IPS-11a (cell line): ENCODE results near the gene PLBD2.

ENCODE experiments used
- H3K4me3 ChIP-seq: one replicate; pipeline ENCODE4 v1.5.1; 2013; ENCODE audit warnings: low read depth, low read length, control low read depth

PLBD2 gene

GRCh38 chr12:113368331-113368730, 9.9 kb downstream of the PLBD2 start:
- H3K4me3 ChIP-seq, result no peak overlapping the region

DNA sequence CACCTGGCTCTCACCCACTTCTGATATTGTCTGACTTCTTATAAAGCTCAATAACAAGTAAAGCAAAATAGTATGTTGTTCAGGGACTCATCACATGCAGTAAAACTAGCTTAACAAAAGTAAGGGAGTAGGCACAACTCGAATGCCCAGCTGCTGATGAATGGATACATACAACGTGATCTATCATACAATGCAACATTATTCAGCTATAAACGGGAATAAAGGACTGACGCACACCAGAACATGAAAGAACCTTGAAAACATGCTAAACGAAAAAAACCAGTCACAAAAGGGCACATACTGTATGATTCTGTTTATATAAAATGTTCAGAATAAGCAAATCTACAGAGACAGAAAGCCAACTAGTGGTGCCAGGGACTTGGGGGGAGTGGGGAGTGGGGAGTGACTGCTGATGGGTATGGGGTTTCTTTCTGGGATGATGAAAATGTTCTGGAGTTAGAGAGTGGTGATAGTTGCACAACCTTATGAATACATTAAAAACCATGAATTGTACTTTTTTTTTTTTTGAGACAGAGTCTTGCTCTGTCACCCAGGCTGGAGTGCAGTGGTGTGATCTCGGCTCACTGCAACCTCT, 11.1 kb downstream of the PLBD2 start:
- H3K4me3 ChIP-seq, result no peak overlapping the region

DNA sequence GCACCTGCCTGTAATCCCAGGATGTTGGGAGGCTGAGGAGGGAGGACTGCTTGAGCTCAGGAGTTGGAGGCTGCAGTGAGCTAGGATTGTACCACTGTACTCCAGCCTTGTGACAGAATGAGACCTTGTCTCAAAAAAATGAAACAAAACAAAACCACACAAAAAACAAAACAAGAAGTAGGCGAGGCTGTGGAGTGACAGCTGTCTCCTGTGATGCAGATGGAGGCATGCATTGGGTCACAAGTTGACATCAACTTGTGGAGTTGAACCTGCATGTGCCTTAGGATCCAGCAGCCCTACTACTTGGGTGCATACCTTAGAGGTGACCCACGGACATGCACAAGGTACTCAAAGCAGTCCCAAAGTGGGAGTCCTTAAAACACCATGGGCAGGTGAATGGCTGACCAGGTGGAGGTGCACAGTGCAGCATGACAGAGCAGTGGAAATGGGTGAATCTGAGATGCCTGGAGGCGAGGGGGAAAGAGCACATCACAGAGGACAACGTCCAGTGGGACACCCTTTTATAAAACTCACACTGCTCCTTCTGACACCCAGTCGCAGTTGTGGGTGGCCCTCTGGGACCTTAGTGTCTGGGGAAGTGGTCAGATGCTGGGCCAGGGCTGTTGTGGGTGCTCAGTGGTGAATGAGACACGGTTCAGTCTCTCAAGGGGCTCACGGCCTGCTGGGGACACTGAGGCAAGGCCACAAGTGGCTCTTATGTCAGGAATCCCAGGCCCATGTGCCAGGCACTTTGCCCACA, 12.7 kb downstream of the PLBD2 start:
- H3K4me3 ChIP-seq, result no peak overlapping the region

GRCh38 chr12:113371808-113372207, 13.4 kb downstream of the PLBD2 start:
- H3K4me3 ChIP-seq, result no peak overlapping the region

GRCh38 chr12:113372371-113372770, 14.0 kb downstream of the PLBD2 start:
- no peak overlapping the region for H3K4me3 ChIP-seq

DNA sequence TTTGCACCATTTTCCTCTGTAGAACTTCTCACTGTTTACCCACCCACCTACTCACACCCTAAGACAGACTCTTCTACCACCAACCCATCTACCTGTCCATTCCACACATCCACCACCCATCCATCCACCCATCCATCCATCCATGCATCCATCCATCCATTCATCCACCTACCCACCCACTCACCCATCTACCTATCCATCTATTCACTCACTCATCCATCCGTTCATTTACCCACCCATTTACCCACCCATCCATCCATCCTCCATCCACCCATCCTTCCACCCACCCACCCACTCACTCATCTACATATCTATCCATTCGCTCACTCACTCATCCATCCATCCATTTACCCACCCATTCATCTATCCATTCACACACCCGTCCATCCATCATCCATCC, 15.1 kb downstream of the PLBD2 start:
- no peak overlapping the region for H3K4me3 ChIP-seq

- H3K4me3 ChIP-seq, result no peak overlapping the region
These were observed 15.6 kb downstream of the PLBD2 start for GRCh38 chr12:113373969-113374368.

GRCh38 chr12:113374823-113375428, 16.5 kb downstream of the PLBD2 start:
- H3K4me3 ChIP-seq, result no peak overlapping the region

GRCh38 chr12:113378291-113378690, 19.9 kb downstream of the PLBD2 start:
- H3K4me3 ChIP-seq, result no peak overlapping the region

GRCh38 chr12:113381220-113381619, 22.8 kb downstream of the PLBD2 start:
- H3K4me3 ChIP-seq, result no peak overlapping the region

DNA sequence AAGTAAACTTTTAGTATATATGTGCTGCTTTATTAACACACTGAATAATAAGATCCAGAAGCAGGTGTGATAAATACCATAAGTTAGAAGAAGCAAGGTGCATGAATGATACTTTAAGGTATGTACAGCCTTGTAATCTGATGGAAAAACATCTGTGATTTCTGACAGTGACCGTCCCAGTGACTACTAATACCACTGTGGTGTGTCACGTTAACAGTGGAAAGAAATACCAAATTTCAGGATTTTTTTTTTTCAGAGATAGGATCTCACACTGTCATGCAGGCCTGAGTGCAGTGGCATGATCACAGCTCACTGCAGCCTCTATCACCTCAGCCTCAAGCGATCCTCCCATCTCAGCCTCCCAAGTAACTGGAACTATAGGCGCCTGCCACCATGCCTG, 23.8 kb downstream of the PLBD2 start:
- H3K4me3 ChIP-seq, result no peak overlapping the region

GRCh38 chr12:113384778-113385177, 26.4 kb downstream of the PLBD2 start:
- no peak overlapping the region for H3K4me3 ChIP-seq

DNA sequence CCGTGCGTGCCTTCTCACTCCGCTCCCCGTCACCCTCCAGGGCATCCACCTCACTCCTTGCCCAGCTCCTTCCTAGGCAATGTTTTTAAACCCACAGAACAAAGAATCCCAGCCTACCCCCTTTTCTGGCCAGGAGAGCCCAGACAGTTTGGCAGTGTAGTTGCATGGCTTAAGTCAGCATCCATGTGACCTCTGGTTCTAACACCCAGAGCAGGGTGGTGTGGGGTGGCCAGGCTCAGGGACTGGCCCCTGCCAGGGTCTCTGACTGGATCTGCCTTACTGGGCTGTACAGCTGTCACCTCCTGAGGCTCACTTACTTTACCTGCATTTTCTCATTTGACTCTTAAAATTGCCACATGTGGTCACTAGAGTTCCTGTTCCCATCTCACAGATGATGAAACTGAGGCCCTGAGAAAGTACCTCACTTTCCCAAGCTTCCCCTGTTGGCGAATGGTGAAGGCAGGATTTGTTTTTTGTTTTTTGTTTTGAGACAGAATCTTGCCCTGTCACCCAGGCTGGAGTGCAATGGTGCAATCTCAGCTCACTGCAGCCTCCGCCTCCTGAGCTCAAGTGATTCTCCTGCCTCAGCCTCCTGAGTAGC, 27.0 kb downstream of the PLBD2 start:
- no peak overlapping the region for H3K4me3 ChIP-seq

GRCh38 chr12:113386866-113387566, 28.6 kb downstream of the PLBD2 start:
- H3K4me3 ChIP-seq, result no peak overlapping the region

GRCh38 chr12:113387631-113388030, 29.2 kb downstream of the PLBD2 start:
- H3K4me3 ChIP-seq, result no peak overlapping the region

- no peak overlapping the region for H3K4me3 ChIP-seq
These were observed 30.0 kb downstream of the PLBD2 start for GRCh38 chr12:113388351-113388750.

DNA sequence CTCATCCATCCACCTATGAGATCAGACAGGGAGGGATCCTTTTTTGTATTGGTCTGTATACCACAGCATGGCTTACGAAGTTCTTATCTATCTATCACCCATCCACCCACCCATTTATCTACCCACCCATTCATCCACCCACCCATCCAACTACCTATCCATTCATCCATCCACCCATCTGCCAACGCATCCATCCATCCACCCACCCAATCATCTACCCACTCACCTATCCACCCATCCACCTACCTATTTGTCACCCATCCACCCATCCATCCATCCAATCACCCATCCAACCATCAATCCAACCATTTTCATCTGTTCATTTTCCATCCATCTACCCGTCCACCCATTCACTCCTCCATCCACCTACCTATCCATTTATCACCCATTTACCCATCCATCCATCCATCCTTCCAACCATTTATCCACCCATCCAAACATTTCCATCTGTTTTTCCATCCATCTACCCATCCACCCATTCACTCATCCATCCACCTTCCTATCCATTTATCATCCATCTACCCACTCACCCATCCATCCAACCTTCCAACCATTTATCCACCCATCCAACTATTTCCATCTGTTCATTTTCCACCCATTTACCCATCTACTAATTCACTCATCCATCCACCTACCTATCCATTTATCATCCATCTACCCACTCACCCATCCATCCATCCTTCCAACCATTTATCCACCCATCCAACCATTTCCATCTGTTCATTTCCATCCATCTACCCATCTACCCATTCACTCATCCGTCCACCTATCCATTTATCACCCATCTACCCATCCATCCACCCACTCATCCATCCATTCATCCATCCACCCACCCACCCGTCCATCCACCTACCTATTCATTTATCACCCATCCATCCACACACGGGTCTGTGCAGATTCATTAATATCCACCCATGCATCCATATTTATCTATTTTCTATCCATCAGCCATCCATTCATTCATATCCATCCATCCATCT, 32.0 kb downstream of the PLBD2 start:
- no peak overlapping the region for H3K4me3 ChIP-seq

DNA sequence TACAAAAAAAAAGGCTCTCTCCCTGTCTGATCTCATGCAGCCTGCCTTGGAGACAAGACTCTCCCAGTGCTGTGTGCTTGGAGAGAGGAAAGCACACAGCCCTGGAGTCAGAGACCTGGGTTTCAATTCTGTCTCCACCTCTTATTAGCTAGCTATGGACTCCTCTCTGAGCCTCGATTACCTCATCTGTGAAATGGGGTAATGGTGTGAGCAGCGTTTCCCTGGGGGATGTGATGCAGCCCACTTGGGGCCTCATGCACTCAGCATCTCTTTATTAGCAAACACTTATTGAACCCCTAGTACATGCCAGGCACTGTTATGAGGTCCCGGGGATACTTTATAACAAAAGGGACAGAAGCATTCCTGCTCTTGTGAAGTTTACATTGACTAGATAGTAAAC, 32.8 kb downstream of the PLBD2 start:
- no peak overlapping the region for H3K4me3 ChIP-seq

DNA sequence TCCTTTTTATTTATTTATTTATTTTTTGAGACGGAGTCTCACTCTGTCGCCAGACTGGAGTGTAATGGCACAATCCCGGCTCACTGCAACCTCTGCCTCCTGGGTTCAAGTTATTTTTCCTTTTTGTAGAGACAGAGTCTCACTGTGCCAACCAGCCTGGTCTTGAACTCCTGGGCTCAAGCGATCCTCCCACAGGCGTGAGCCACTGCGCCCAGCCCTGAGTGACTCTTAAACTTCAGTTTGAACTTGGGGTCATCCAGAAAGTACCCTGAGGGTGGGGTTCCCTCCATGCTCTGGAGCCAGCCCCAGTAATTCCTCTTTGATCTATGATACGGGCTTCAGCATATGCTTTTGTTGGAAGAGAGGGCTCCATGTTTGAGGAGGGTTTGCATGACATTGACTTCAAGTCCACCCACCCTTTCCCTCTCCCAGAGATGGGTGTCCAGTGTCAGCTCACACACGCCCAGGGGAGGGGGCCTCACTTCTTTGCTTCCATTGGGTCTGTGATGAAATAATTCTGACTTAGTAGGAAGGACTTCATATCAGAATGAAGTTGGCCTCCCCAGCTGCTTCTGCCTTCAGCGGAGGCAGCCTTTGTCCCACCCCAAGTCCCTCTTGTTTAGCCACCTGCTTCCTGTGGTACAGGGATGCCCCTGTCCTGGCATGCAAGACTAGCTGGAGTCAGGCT, 33.4 kb downstream of the PLBD2 start:
- H3K4me3 ChIP-seq, result no peak overlapping the region

DNA sequence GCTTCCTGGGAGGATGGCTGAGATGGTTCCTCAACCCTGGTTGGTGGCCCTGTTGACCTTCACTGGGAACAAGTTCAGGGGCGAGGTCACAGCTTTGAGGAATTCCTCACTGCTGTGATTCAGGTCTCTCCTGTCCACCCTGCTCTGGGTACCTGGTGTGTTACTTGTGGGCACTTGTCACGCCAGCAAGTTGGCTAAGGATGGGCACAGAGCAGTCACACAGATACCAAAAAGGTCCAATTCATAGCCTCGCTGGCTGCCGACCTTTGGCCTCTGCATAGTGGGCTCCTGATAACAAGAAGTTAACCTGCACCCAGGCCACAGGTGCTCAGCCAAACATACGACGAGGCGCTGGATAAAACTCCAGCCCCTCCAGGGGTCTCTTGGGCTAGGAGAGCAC, 34.1 kb downstream of the PLBD2 start:
- H3K4me3 ChIP-seq, result no peak overlapping the region
